SK-N-SH treated with all-trans-retinoic acid at 6 μM for 48 hours (cell line): ENCODE data around the gene ARF5.

Source experiments
- ATAC-seq: fragments of 200-7000 bp; cut with Tn5 transposase; 3 replicates; pipeline ENCODE4 v1.9.1; 2020; ENCODE audit warnings: mild to moderate bottlenecking, moderate library complexity
- ARNTL ChIP-seq: fragments of 450-650 bp; formaldehyde crosslinking; IDR thresholded peaks from 2 replicates; pipeline ENCODE4 v1.5.0; 2020; ENCODE audit warnings: low read depth, mild to moderate bottlenecking, moderate library complexity, borderline replicate concordance
- BACH2 ChIP-seq: fragments of 250-450 bp; sonication (Bioruptor Pico); IDR thresholded peaks from 2 replicates; pipeline ENCODE4 v1.9.0; 2021; ENCODE audit warnings: mild to moderate bottlenecking, borderline replicate concordance
- CSDC2 ChIP-seq: fragments of 250-450 bp; sonication (Bioruptor Pico); IDR thresholded peaks from 2 replicates; pipeline ENCODE4 v1.5.0; 2020; ENCODE audit warnings: mild to moderate bottlenecking, moderate library complexity
- ESRRG ChIP-seq: fragments of 250-450 bp; sonication (Bioruptor Pico); IDR thresholded peaks from 2 replicates; pipeline ENCODE4 v1.6.1; 2021; ENCODE audit warnings: mild to moderate bottlenecking
- GLIS3 ChIP-seq: fragments of 250-450 bp; sonication (Bioruptor Pico); IDR thresholded peaks from 2 replicates; pipeline ENCODE4 v1.5.0; 2020; ENCODE audit warnings: mild to moderate bottlenecking, moderate library complexity
- ISL1 ChIP-seq: fragments of 250-450 bp; sonication (Bioruptor Pico); IDR thresholded peaks from 2 replicates; pipeline ENCODE4 v2.1.2; 2022; ENCODE audit warnings: mild to moderate bottlenecking, moderate library complexity
- OSR1 ChIP-seq: fragments of 250-450 bp; sonication (Bioruptor Pico); IDR thresholded peaks from 2 replicates; pipeline ENCODE4 v1.8.0; 2022; ENCODE audit warnings: moderate library complexity, mild to moderate bottlenecking, inconsistent platforms
- PATZ1 ChIP-seq: fragments of 250-450 bp; sonication (Bioruptor Pico); IDR thresholded peaks from 2 replicates; pipeline ENCODE4 v1.8.0; 2020; ENCODE audit warnings: mild to moderate bottlenecking, moderate library complexity, borderline replicate concordance
- POU6F1 ChIP-seq: fragments of 250-450 bp; sonication (Bioruptor Pico); IDR thresholded peaks from 2 replicates; pipeline ENCODE4 v1.8.0; 2021; ENCODE audit warnings: low read depth, mild to moderate bottlenecking, moderate library complexity, borderline replicate concordance
- PPARA ChIP-seq: fragments of 250-450 bp; sonication (Bioruptor Pico); IDR thresholded peaks from 2 replicates; pipeline ENCODE4 v1.5.0; 2020; ENCODE audit warnings: mild to moderate bottlenecking, borderline replicate concordance
- RARB ChIP-seq: fragments of 250-450 bp; sonication (Bioruptor Pico); IDR thresholded peaks from 2 replicates; pipeline ENCODE4 v1.8.0; 2021; ENCODE audit warnings: mild to moderate bottlenecking, moderate library complexity
- SNAI2 ChIP-seq: fragments of 250-450 bp; sonication (Bioruptor Pico); IDR thresholded peaks from 2 replicates; pipeline ENCODE4 v1.5.0; 2020; ENCODE audit warnings: mild to moderate bottlenecking, moderate library complexity
- TCF4 ChIP-seq: fragments of 250-450 bp; sonication (Bioruptor Pico); IDR thresholded peaks from 2 replicates; pipeline ENCODE4 v1.8.0; 2021; ENCODE audit warnings: mild to moderate bottlenecking, moderate library complexity, borderline replicate concordance
- TOX ChIP-seq: fragments of 250-450 bp; sonication (Bioruptor Pico); IDR thresholded peaks from 2 replicates; pipeline ENCODE4 v1.8.0; 2021; ENCODE audit warnings: mild to moderate bottlenecking, moderate library complexity, borderline replicate concordance
- ZC3H10 ChIP-seq: fragments of 250-450 bp; sonication (Bioruptor Pico); IDR thresholded peaks from 2 replicates; pipeline ENCODE4 v1.5.1; 2021; ENCODE audit warnings: mild to moderate bottlenecking, moderate library complexity
- ZFP3 ChIP-seq: fragments of 250-450 bp; sonication (Bioruptor Pico); IDR thresholded peaks from 2 replicates; pipeline ENCODE4 v1.5.0; 2020; ENCODE audit warnings: mild to moderate bottlenecking, moderate library complexity
- ZFP30 ChIP-seq: fragments of 450-650 bp; formaldehyde crosslinking; IDR thresholded peaks from 2 replicates; pipeline ENCODE4 v1.5.0; 2022; ENCODE audit warnings: mild to moderate bottlenecking, moderate library complexity
- ZNF565 ChIP-seq: fragments of 450-650 bp; formaldehyde crosslinking; conservative IDR thresholded peaks from 2 replicates; pipeline ENCODE4 v1.5.0; 2020; ENCODE audit warnings: low read depth, mild to moderate bottlenecking, moderate library complexity
- ZNF70 ChIP-seq: fragments of 450-650 bp; formaldehyde crosslinking; IDR thresholded peaks from 2 replicates; pipeline ENCODE4 v1.5.0; 2020; ENCODE audit warnings: mild to moderate bottlenecking, moderate library complexity
- ZNF8 ChIP-seq: fragments of 450-650 bp; formaldehyde crosslinking; IDR thresholded peaks from 2 replicates; pipeline ENCODE4 v1.5.0; 2020; ENCODE audit warnings: mild to moderate bottlenecking, moderate library complexity
- TF ChIP-seq, protein P1 (sequence below): fragments of 250-450 bp; sonication (Bioruptor Pico); IDR thresholded peaks from 2 replicates; pipeline ENCODE4 v1.5.0; 2020; ENCODE audit warnings: mild to moderate bottlenecking, moderate library complexity
- TF ChIP-seq, protein P2 (sequence below): fragments of 250-450 bp; sonication (Bioruptor Pico); IDR thresholded peaks from 2 replicates; pipeline ENCODE4 v1.5.1; 2020; ENCODE audit warnings: low read depth, mild to moderate bottlenecking, moderate library complexity

The ARF5 gene

DNA sequence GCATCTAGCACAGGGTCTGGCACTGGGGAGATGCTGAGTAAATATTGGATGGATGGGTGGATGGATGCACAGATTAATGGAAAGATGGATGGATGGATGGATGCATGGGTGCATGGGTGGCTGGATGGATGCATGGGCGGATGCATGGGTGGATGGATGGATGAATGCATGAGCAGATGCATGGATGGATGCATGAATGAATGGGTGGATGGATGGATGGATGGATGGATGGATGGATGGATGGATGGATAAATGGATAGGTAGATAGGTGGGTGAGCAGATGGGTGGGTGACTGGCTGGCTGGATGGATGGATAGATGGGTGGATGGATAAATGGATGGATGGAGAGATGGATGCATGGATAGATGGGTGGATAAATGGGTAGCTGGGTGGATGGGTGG is 24.1 kb downstream of the ARF5 start:
- TF ChIP-seq PATZ1 (CRISPR knock-in tag): no peak
- no peak for TF ChIP-seq ZNF70 (CRISPR knock-in tag)
- TF ChIP-seq, protein P1, sequence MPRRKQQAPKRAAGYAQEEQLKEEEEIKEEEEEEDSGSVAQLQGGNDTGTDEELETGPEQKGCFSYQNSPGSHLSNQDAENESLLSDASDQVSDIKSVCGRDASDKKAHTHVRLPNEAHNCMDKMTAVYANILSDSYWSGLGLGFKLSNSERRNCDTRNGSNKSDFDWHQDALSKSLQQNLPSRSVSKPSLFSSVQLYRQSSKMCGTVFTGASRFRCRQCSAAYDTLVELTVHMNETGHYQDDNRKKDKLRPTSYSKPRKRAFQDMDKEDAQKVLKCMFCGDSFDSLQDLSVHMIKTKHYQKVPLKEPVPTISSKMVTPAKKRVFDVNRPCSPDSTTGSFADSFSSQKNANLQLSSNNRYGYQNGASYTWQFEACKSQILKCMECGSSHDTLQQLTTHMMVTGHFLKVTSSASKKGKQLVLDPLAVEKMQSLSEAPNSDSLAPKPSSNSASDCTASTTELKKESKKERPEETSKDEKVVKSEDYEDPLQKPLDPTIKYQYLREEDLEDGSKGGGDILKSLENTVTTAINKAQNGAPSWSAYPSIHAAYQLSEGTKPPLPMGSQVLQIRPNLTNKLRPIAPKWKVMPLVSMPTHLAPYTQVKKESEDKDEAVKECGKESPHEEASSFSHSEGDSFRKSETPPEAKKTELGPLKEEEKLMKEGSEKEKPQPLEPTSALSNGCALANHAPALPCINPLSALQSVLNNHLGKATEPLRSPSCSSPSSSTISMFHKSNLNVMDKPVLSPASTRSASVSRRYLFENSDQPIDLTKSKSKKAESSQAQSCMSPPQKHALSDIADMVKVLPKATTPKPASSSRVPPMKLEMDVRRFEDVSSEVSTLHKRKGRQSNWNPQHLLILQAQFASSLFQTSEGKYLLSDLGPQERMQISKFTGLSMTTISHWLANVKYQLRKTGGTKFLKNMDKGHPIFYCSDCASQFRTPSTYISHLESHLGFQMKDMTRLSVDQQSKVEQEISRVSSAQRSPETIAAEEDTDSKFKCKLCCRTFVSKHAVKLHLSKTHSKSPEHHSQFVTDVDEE: no peak
- TF ChIP-seq ZC3H10: no peak
- TF ChIP-seq ARNTL (CRISPR knock-in tag): no peak
- no peak for TF ChIP-seq ZNF8 (CRISPR knock-in tag)
- TF ChIP-seq GLIS3 (CRISPR knock-in tag): no peak
- TF ChIP-seq TCF4 (CRISPR knock-in tag): no peak
- TF ChIP-seq ZFP30: no peak
- no peak for TF ChIP-seq OSR1
- no peak for TF ChIP-seq POU6F1 (CRISPR knock-in tag)
- no peak for TF ChIP-seq CSDC2 (CRISPR knock-in tag)
- TF ChIP-seq ESRRG (CRISPR knock-in tag): no peak
- no peak for TF ChIP-seq RARB (CRISPR knock-in tag)
- TF ChIP-seq ISL1 (CRISPR knock-in tag): no peak
- no peak for ATAC-seq

GRCh38 chr7:127616724-127617123 is 28.5 kb downstream of the ARF5 start:
- ATAC-seq: no peak
- no peak for TF ChIP-seq CSDC2 (CRISPR knock-in tag)
- no peak for TF ChIP-seq ZFP3 (CRISPR knock-in tag)
- no peak for TF ChIP-seq BACH2 (CRISPR knock-in tag)
- TF ChIP-seq ISL1 (CRISPR knock-in tag): no peak

GRCh38 chr7:127618042-127618441 is 29.8 kb downstream of the ARF5 start, which contains the start of gene PAX4:
PAX4 (minus strand) TSS chr7:127618142; CDS start chr7:127615928, 2,214 bp downstream.
- no peak for ATAC-seq
- TF ChIP-seq ZNF8 (CRISPR knock-in tag): no peak

DNA sequence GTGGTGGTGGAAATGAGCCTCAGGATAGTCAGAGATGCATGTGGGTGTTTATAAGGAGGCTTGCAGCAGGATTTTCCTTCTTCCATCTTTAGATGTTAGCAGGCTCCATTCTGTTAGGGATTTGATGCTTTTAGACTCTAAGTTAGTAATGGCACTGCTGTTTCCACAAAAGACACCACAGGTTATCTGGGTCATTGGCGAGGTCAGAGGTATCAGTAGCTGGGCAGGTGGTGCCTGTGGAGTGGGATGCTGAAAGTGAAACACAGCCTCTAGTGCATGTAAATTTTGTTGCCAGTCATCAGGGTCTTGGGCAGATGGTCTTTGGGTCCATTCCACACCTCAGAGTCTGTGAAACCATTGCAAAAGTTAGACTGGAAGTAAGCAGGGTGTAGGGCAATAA is 30.6 kb downstream of the ARF5 start:
- ATAC-seq: no peak

More for the DNA sequence above, 30.6 kb downstream of the ARF5 start:
- TF ChIP-seq PATZ1 (CRISPR knock-in tag) (no peak), SNAI2 (CRISPR knock-in tag) (no peak), TCF4 (CRISPR knock-in tag) (no peak), ZNF8 (CRISPR knock-in tag) (no peak), ZNF70 (CRISPR knock-in tag) (no peak), ZNF565 (CRISPR knock-in tag) (no peak), CSDC2 (CRISPR knock-in tag) (no peak), PPARA (CRISPR knock-in tag) (no peak), ESRRG (CRISPR knock-in tag) (no peak), ZFP3 (CRISPR knock-in tag) (no peak), OSR1 (no peak), GLIS3 (CRISPR knock-in tag) (no peak), TOX (CRISPR knock-in tag) (no peak), ISL1 (CRISPR knock-in tag) (no peak), BACH2 (CRISPR knock-in tag) (no peak)
- TF ChIP-seq, protein P2, sequence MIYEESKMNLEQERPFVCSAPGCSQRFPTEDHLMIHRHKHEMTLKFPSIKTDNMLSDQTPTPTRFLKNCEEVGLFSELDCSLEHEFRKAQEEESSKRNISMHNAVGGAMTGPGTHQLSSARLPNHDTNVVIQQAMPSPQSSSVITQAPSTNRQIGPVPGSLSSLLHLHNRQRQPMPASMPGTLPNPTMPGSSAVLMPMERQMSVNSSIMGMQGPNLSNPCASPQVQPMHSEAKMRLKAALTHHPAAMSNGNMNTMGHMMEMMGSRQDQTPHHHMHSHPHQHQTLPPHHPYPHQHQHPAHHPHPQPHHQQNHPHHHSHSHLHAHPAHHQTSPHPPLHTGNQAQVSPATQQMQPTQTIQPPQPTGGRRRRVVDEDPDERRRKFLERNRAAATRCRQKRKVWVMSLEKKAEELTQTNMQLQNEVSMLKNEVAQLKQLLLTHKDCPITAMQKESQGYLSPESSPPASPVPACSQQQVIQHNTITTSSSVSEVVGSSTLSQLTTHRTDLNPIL (CRISPR knock-in tag): no peak
- TF ChIP-seq, all 23 proteins: peak for 0
